ENCODE measurements around the gene KIAA1958.

DNA sequence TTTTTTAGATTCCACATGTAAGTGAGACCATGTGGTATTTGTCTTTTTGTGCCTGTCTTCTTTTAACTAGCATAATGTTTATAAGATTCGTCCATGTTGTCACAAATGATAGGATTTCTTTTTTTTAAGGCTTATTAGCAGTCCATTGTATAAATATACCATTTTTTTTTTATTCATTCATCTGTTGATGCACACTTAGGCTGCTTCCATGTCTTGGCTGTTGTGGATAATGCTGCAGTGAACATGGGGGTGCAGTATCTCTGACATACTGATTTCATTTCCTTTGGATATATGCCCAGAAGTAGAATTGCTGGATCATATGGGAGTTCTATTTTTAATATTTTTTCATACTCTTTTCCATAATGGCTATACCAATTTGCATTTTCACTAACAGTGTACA, 48.7 kb downstream of the KIAA1958 start:
- TF ChIP-seq, protein P1, sequence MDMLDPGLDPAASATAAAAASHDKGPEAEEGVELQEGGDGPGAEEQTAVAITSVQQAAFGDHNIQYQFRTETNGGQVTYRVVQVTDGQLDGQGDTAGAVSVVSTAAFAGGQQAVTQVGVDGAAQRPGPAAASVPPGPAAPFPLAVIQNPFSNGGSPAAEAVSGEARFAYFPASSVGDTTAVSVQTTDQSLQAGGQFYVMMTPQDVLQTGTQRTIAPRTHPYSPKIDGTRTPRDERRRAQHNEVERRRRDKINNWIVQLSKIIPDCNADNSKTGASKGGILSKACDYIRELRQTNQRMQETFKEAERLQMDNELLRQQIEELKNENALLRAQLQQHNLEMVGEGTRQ (IDR thresholded peaks at IDR 0.05; ENCODE audit: low read depth, low read length) = no peak
- TF ChIP-seq, protein P2, sequence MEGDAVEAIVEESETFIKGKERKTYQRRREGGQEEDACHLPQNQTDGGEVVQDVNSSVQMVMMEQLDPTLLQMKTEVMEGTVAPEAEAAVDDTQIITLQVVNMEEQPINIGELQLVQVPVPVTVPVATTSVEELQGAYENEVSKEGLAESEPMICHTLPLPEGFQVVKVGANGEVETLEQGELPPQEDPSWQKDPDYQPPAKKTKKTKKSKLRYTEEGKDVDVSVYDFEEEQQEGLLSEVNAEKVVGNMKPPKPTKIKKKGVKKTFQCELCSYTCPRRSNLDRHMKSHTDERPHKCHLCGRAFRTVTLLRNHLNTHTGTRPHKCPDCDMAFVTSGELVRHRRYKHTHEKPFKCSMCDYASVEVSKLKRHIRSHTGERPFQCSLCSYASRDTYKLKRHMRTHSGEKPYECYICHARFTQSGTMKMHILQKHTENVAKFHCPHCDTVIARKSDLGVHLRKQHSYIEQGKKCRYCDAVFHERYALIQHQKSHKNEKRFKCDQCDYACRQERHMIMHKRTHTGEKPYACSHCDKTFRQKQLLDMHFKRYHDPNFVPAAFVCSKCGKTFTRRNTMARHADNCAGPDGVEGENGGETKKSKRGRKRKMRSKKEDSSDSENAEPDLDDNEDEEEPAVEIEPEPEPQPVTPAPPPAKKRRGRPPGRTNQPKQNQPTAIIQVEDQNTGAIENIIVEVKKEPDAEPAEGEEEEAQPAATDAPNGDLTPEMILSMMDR (conservative IDR thresholded peaks at IDR 0.05; ENCODE audit: low read depth, low read length) = no peak
- TF ChIP-seq RAD21 (IDR thresholded peaks at IDR 0.05; ENCODE audit: low read length) (no peak), BHLHE40 (IDR thresholded peaks at IDR 0.05; ENCODE audit: low read depth, low read length) (no peak), POLR2A (IDR thresholded peaks at IDR 0.05; ENCODE audit: low read depth, low read length) (no peak), MAZ (IDR thresholded peaks at IDR 0.05; ENCODE audit: borderline replicate concordance, low read depth, low read length) (no peak), SMC3 (IDR thresholded peaks at IDR 0.05; ENCODE audit: low read depth, low read length) (no peak), FOS (IDR thresholded peaks at IDR 0.05; ENCODE audit: low read depth, low read length) (no peak), MXI1 (IDR thresholded peaks at IDR 0.05; ENCODE audit: borderline replicate concordance, low read depth, low read length) (no peak), RCOR1 (IDR thresholded peaks at IDR 0.05; ENCODE audit: insufficient replicate concordance, low read length) (no peak), RFX5 (IDR thresholded peaks at IDR 0.05; ENCODE audit: low read depth, low read length) (no peak), CEBPB (IDR thresholded peaks at IDR 0.05; ENCODE audit: low read depth, low read length) (no peak)
